ENCODE results near the gene AKAP8.
"Not testable (repeated sequence)": the region's sequence is repeated elsewhere in the genome, so short reads cannot be mapped to it uniquely, and the experiment has no call there.

Gene AKAP8

GRCh38 chr19:15335992-15336391 lies 43.6 kb downstream of the AKAP8 start:
- not testable (repeated sequence) for DNase-seq (ENCODE audit: low read depth in 2 of 2, low spot score in 1 of 2)

GRCh38 chr19:15332311-15332996 lies 47.1 kb downstream of the AKAP8 start, which contains the start of gene BRD4:
Gene BRD4, minus strand, starts transcription at chr19:15332539. Its CDS starts 59,440 bp downstream, at chr19:15273099.
- peak; percentile 38 to 60 for DNase-seq (ENCODE audit: low read depth in 2 of 2, low spot score in 1 of 2)

GRCh38 chr19:15331419-15332310 lies 47.9 kb downstream of the AKAP8 start:
- DNase-seq (ENCODE audit: low read depth in 2 of 2, low spot score in 1 of 2): no peak

- no peak for DNase-seq (ENCODE audit: low read depth in 2 of 2, low spot score in 1 of 2)
Observed at GRCh38 chr19:15330801-15331418, 48.7 kb downstream of the AKAP8 start.

- DNase-seq (ENCODE audit: low read depth in 2 of 2, low spot score in 1 of 2): no peak
Observed at GRCh38 chr19:15328312-15328711, 51.3 kb downstream of the AKAP8 start.

GRCh38 chr19:15324791-15325519 lies 54.6 kb downstream of the AKAP8 start:
- no peak for DNase-seq (ENCODE audit: low read depth in 2 of 2, low spot score in 1 of 2)

- no peak for DNase-seq (ENCODE audit: low read depth in 2 of 2, low spot score in 1 of 2)
Observed at GRCh38 chr19:15323496-15324235, 55.9 kb downstream of the AKAP8 start.

GRCh38 chr19:15321739-15322138 lies 57.8 kb downstream of the AKAP8 start:
- DNase-seq (ENCODE audit: low read depth in 2 of 2, low spot score in 1 of 2): no peak

- DNase-seq (ENCODE audit: low read depth in 2 of 2, low spot score in 1 of 2): no peak
Observed at GRCh38 chr19:15320116-15320515, 59.5 kb downstream of the AKAP8 start.

GRCh38 chr19:15318241-15318691 lies 61.3 kb downstream of the AKAP8 start:
- no peak for DNase-seq (ENCODE audit: low read depth in 2 of 2, low spot score in 1 of 2)

GRCh38 chr19:15317392-15318071 lies 62.1 kb downstream of the AKAP8 start:
- no peak for DNase-seq (ENCODE audit: low read depth in 2 of 2, low spot score in 1 of 2)

- DNase-seq (ENCODE audit: low read depth in 2 of 2, low spot score in 1 of 2): no peak
Observed at GRCh38 chr19:15316498-15316897, 63.1 kb downstream of the AKAP8 start.

- no peak for DNase-seq (ENCODE audit: low read depth in 2 of 2, low spot score in 1 of 2)
Observed at GRCh38 chr19:15315101-15315500, 64.5 kb downstream of the AKAP8 start.

GRCh38 chr19:15313649-15314279 lies 65.8 kb downstream of the AKAP8 start:
- DNase-seq (ENCODE audit: low read depth in 2 of 2, low spot score in 1 of 2): no peak

GRCh38 chr19:15307169-15307568 lies 72.4 kb downstream of the AKAP8 start:
- DNase-seq (ENCODE audit: low read depth in 2 of 2, low spot score in 1 of 2): no peak

GRCh38 chr19:15305582-15306334 lies 73.8 kb downstream of the AKAP8 start:
- no peak for DNase-seq (ENCODE audit: low read depth in 2 of 2, low spot score in 1 of 2)

- DNase-seq (ENCODE audit: low read depth in 2 of 2, low spot score in 1 of 2): no peak
Observed at GRCh38 chr19:15304140-15304705, 75.4 kb downstream of the AKAP8 start.

Data from stimulated activated CD8-positive, alpha-beta memory T cell treated with anti-CD3 and anti-CD28 coated beads, Interleukin-4, amount 100 ng/mL, for 1 hour (primary cell).